ENCODE data around the gene BAG1.

BAG1 gene

DNA sequence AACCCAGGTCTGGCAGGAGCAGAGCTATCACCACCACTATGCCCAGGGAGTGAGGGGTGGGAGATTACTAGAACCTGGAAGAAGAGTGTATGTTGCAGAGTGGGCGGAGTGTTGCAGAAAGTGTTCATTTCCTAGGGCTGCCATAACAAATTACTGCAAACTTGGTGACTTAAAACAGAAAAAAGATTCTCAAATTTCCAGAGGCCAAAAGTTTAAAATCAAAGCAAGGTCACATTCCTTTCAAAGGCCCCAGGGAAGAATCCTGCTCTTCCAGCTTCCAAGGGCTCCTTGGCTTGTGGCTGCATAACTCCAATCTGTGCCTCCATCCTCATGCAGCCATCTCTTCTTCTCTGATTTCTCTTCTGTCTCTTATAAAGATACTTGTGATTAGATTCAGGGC, 55.1 kb downstream of the BAG1 start:
- no peak for DNase-seq (ENCODE audit: low read depth)

DNA sequence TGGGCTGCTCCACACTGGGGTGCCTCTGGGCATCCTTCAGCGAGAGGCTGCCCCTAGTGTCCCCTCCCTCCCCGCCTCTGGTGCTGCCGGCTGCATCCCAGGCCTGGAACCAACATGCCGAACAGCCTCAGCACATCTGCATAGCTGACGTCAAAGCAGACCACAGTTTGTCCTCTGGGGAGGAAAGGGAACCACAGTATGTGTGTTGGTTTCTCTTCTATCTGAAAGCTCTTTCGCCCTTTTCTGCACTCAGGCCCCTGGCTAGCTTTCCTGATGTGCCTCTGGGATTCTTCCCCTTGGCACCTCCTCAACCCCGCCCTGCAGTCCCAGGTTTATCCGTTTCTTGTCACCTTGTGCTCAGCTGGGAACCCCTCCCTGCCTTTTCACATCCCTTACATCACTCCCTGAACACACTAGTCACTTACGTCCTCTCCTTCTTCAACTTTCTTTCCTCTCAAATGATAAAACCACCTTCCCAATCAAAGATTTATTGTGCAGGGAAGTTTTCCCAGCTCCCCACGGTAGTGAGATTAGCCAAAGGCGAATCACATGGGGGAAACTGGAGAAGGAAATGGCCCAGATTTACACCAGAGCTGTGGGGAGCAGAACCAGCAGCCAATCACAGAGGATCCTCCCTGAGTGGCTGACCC, 61.8 kb downstream of the BAG1 start:
- no peak for DNase-seq (ENCODE audit: low read depth)
